Neural cell (in vitro differentiated cells): Measurements from ENCODE around the gene GCK.

Source experiments
- EP300 ChIP-seq: fragments of 450-650 bp; conservative IDR thresholded peaks from 2 replicates; pipeline ENCODE4 v1.6.1; 2014; ENCODE audit warnings: antibody characterized with exemption, mild to moderate bottlenecking, moderate library complexity; ENCODE audit not compliant: poor library complexity, severe bottlenecking
- POLR2AphosphoS5 ChIP-seq: IDR thresholded peaks from 2 replicates; pipeline ENCODE4 v1.6.1; 2012
- RAD21 ChIP-seq: fragments of 450-650 bp; conservative IDR thresholded peaks from 2 replicates; pipeline ENCODE4 v1.6.1; 2014; ENCODE audit warnings: antibody characterized with exemption, mild to moderate bottlenecking, moderate library complexity
- TF ChIP-seq, protein P1 (sequence below): IDR thresholded peaks from 2 replicates; pipeline ENCODE4 v1.6.1; 2012; ENCODE audit warnings: borderline replicate concordance
- TF ChIP-seq, protein P2 (sequence below): fragments of 450-650 bp; IDR thresholded peaks from 2 replicates; pipeline ENCODE4 v1.5.1; 2014; ENCODE audit warnings: antibody characterized with exemption, mild to moderate bottlenecking, moderate library complexity; ENCODE audit not compliant: poor library complexity, severe bottlenecking

DNA sequence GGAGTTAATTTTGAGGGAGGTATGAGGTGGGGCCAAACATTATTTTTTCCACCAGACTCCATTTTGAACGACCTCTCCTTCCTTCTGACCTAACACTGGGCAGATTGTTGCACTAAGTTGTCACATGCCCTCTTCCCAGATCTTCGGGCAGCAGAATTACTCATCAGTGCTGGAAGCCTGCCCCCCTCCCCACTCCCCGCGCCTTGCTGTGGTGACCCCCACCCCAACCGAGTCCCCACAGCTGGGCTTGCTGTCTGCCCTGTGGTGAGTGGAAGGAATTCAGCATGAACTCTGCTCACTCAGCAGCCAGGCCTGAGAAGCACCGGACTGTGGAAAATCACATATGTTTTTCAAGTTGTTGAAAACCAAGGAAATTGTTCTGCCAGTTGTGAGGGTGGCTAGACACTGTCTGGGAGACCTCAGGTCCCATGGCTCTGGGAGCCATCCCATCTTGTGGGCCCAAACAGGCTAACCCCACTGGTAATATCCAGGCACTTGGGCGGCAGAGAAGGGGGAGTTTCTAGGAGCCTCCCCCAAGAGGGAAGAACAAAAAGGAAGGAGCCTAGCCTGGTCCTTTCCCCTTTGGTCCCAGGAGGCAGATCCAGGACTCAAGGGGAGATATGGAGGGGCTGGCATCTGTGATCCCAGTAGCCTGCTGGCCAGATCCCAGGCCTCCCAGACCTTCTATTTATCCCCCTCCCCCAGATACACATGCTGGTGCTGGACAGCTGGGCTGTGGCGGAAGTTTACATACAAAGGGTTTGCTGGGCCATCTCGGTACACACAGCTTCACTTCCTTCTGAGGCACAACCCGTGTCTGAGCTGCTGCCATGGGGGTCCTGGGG lies 88.6 kb downstream of the GCK start:
- TF ChIP-seq, protein P1, sequence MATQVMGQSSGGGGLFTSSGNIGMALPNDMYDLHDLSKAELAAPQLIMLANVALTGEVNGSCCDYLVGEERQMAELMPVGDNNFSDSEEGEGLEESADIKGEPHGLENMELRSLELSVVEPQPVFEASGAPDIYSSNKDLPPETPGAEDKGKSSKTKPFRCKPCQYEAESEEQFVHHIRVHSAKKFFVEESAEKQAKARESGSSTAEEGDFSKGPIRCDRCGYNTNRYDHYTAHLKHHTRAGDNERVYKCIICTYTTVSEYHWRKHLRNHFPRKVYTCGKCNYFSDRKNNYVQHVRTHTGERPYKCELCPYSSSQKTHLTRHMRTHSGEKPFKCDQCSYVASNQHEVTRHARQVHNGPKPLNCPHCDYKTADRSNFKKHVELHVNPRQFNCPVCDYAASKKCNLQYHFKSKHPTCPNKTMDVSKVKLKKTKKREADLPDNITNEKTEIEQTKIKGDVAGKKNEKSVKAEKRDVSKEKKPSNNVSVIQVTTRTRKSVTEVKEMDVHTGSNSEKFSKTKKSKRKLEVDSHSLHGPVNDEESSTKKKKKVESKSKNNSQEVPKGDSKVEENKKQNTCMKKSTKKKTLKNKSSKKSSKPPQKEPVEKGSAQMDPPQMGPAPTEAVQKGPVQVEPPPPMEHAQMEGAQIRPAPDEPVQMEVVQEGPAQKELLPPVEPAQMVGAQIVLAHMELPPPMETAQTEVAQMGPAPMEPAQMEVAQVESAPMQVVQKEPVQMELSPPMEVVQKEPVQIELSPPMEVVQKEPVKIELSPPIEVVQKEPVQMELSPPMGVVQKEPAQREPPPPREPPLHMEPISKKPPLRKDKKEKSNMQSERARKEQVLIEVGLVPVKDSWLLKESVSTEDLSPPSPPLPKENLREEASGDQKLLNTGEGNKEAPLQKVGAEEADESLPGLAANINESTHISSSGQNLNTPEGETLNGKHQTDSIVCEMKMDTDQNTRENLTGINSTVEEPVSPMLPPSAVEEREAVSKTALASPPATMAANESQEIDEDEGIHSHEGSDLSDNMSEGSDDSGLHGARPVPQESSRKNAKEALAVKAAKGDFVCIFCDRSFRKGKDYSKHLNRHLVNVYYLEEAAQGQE, result no peak
- TF ChIP-seq, protein P2, sequence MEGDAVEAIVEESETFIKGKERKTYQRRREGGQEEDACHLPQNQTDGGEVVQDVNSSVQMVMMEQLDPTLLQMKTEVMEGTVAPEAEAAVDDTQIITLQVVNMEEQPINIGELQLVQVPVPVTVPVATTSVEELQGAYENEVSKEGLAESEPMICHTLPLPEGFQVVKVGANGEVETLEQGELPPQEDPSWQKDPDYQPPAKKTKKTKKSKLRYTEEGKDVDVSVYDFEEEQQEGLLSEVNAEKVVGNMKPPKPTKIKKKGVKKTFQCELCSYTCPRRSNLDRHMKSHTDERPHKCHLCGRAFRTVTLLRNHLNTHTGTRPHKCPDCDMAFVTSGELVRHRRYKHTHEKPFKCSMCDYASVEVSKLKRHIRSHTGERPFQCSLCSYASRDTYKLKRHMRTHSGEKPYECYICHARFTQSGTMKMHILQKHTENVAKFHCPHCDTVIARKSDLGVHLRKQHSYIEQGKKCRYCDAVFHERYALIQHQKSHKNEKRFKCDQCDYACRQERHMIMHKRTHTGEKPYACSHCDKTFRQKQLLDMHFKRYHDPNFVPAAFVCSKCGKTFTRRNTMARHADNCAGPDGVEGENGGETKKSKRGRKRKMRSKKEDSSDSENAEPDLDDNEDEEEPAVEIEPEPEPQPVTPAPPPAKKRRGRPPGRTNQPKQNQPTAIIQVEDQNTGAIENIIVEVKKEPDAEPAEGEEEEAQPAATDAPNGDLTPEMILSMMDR, result no peak
- TF ChIP-seq POLR2AphosphoS5 (no peak), RAD21 (no peak), EP300 (no peak)
